GM18498 (cell line): ENCODE results near the gene ITGA11.

Experiments used
- ATAC-seq: cut with Tn5 transposase; IDR thresholded peaks from one replicate; pipeline ENCODE4 v1.9.1; 2021; ENCODE audit warnings: mild to moderate bottlenecking, moderate library complexity; ENCODE audit not compliant: unreplicated experiment

Gene ITGA11

DNA sequence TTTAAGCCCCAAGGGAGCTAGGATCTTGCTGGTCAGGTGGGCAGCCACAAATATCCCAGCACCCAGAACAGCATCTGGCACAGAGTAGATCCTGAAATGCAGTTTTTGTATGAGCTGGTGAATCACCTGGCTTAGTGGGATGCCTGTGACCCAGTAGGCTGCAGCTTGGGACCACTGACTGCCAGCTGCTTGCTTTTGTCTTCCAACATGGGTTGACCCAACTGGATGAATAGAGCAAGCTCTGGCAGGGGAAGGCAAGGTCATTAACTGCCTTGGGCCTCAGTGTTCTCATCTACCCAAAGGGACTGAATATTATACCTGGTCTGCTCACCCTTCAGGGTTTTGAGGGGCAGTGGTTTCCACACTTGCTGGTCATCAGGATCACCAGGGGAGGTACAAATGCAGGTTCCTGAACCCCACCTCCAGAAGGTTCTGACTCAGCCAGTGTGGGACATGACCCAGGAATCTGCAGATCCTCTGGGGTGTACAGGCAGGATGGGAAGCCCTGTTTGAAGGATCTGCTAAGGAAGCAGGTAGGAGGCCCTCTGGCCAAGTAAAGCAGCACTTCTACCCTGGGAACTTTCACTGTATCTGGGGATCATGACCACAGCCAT is 55.4 kb downstream of the ITGA11 start:
- no peak for ATAC-seq

DNA sequence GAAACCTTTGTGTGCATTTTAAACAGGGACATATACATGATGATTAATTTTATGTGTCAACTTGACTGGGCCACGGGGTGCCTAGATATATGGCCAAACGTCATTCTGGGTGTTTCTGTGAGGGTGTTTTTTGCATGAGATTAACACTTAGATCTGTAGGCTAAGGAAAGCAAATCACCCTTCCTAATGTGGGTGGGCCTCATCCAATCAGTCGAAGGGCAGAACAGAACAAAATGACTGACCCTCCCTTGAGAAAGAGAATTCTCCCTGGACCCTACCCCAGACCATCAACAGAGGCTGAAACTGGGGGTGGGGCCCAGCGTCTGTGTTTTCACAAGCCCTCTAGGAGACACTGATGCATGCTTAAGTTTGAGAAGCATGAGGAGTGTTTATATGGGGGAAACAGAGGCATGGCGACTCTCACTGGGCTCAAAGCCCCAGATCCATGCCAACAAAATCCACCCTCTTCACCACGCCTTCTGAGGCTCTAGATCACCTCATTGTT is 56.2 kb downstream of the ITGA11 start:
- ATAC-seq = no peak

DNA sequence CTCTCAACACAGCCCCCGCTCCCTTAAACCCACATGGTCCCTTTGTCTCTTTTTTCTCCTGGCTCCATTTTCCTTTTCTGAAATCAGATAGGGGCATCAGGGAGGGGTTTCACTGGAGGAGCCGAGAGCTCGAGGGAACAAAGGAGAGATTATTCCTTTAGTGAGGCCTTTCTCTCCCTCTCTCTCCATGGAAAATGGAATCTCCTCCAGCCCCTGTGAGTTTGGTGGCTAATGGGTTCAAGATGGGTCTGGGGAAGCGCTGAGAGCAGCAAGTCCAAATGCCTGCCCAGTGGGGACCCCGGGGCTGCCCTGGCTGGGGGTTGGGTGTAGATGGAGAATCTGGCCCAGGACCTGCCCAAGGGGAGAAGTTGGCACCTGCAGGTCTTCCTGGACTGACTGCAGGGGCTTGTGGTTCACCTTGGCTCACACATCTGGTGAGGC is 56.8 kb downstream of the ITGA11 start:
- no peak for ATAC-seq

DNA sequence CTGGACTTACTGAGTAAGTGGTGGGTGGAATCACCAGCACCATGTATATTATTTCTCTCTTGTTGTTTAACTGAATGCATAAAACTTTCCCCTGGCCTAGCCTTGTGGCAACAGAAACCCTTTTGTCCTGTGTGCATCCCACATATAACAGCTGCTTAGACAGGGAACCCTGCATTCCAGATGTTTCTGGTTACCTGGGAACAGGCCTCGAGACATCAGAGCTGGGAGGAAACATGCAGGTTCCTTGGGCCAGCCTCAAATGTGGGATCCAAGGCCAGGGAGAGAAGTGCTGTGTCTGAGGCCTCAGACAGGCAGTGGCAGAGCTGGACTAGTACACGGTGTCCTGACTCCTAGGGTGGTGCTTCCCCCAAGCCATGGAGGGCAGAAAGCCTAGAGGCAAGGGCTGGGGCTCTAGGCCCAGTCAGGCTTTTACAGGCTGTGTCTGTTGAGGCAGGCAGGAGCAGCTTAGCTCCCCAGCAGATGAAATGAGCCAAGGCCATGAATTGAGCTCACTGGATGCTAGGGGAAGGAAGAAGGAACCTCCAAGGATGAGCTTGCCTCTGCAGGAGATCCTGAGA is 57.7 kb downstream of the ITGA11 start:
- ATAC-seq = no peak

DNA sequence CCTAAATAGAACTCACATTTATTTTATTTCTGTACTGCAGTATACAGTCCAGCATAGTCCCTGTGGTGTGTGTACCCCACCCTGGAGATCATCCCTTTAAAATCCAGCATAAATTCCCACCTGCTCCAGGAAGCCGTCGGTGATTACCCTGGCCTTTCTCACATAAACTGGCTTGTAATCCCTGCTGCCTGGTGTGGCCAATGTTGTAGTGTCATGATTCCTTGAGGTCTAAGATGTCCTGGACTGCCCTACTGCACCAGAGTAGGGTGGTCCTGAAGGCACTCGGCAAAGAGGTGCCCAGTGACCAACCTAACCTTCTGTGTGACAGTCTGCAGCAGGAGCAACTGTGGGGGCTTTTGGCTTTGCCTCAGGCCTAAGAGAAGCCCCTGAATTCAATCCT is 58.9 kb downstream of the ITGA11 start:
- no peak for ATAC-seq

GRCh38 chr15:68372291-68372811 is 59.6 kb downstream of the ITGA11 start:
- ATAC-seq = no peak

DNA sequence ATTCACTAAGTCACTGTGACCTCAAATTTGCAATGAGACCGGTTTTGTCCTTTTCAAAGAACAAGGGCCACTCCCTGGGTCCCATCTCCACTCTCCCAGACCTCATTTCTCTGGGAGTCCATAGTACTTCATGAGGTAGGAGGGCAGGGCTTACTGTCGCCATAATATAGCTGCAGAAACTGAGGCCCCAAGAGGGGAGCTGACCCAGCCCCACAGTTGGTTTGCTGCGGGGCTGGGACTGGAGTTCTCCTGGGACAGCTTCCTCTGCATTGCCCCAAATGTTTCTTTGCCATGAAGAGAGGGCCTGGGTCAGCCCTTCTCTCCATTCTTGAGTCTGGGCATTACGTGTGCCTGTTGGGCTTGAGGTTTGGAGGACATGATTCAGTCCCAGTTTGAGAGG is 60.1 kb downstream of the ITGA11 start:
- no peak for ATAC-seq

DNA sequence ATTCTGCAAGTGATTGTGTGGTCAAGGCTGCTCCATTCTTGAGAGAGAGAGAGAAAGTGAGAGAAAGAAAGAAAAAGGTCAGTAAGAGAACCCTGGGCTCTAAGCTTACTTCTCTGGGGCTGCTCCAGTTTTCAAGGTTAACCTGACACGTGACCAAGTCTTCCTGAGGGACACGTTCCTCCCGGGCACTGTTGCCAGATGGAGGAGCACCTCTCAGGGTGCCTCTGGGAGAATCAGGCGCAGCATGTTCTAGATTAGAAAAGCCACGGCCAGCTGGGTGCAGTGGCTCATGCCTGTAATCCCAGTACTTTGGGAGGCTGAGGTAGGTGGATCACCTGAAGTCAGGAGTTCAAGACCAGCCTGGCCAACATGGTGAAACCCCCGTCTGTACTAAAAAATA is 60.8 kb downstream of the ITGA11 start:
- no peak for ATAC-seq

DNA sequence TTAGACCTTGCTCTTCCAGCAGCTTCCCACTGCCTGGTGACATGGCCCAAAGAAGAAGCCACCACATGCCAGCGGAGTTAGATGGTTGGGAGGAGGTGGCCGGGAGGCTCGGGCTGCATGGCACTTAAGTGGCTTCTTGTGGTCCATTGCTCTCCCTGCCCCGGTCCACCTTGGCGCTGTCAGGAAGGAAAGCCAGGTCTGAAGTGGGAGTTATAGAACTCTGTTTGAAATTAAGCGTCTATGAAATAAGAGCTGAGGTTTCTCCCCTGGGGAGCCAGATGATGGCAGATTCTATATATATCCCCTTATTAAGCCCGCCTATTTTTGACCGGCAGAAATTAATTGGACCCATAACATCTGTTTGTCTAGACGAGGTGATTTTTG is 61.2 kb downstream of the ITGA11 start:
- no peak for ATAC-seq

- no peak for ATAC-seq
Observed at GRCh38 chr15:68369931-68370767, 61.8 kb downstream of the ITGA11 start.

DNA sequence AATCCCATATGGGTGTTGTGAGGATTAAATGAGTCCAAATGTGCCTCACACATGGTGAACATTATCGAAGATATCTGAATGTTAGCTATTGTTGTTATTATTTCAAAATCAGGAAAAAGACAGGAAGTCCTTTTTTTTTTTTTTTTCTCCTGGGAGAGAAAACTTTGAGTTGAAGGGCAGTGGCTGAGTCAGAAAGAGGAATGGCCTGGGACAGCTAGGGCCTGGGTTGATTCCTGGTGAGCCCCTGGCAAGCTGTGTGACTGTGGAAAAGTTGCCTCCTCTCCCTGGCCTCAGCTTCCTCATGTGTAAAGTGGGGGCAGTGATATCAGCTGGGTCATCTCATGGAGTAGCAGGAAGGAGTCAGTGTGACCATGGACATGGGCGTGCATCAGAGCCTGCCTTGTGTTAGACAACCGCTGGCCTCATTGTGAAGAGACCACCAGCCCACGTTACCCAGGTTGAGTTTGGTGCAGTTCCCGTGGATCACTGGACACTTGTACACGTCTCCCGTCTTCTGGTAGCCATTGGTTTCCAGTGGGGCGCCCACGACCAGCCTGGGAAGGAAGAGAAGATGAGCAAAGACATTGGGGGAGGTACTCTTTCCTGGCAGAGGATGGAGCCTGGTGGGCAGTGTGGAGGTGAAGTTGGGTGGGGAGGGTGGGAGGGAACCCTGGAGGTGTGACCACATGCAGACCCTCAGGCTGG is 63.1 kb downstream of the ITGA11 start:
- ATAC-seq = no peak

- ATAC-seq = no peak
Observed at GRCh38 chr15:68367992-68368391, 64.0 kb downstream of the ITGA11 start.

GRCh38 chr15:68367226-68367625 is 64.7 kb downstream of the ITGA11 start:
- no peak for ATAC-seq

DNA sequence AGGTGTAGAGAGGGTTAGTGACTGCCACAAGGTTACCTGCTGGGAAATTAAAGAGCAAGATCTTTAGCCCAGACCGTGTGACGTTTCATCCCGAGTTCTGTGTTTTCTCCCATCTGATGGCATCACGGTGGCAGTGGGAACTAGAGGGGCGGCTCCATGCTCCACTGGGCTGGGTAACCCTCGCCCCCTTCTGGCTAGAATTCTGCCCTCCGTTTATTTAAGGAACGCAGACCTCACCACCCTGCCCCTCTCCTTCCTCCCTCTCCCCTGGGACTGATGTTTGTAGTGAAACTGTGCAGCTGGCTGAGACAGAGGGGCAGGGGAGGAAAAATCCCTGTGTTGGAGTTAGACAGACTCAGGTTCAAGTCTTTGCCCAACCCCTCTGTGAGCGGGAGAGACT is 65.6 kb downstream of the ITGA11 start:
- no peak for ATAC-seq

GRCh38 chr15:68365770-68366169 is 66.2 kb downstream of the ITGA11 start:
- no peak for ATAC-seq

- no peak for ATAC-seq
Observed at GRCh38 chr15:68365140-68365745, 66.7 kb downstream of the ITGA11 start.

- ATAC-seq = no peak
Observed at GRCh38 chr15:68364660-68365035, 67.3 kb downstream of the ITGA11 start.

GRCh38 chr15:68364028-68364659 is 67.8 kb downstream of the ITGA11 start:
- ATAC-seq = no peak

DNA sequence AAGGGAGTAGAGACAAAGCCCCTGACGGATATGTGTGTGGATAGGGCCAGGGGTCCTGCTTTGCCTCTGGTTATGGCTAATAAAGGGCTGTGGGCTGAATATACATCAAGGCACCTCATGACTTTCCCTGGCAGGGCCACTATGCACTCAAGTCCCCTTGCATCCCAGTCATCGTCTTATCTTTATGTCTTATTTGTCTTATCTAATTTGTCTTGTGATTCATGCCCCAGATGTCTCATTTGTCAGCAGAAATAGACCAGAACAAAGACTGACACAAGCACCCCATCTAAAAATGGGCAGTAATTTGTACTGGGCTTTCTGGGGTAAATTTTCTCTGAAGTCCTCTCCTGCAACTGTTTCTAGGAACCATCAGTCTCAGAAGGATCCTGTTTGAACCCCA is 68.6 kb downstream of the ITGA11 start:
- ATAC-seq = no peak

GRCh38 chr15:68362537-68363126 is 69.3 kb downstream of the ITGA11 start:
- ATAC-seq = no peak
